ENCODE measurements around the gene NRGN.

The NRGN gene

DNA sequence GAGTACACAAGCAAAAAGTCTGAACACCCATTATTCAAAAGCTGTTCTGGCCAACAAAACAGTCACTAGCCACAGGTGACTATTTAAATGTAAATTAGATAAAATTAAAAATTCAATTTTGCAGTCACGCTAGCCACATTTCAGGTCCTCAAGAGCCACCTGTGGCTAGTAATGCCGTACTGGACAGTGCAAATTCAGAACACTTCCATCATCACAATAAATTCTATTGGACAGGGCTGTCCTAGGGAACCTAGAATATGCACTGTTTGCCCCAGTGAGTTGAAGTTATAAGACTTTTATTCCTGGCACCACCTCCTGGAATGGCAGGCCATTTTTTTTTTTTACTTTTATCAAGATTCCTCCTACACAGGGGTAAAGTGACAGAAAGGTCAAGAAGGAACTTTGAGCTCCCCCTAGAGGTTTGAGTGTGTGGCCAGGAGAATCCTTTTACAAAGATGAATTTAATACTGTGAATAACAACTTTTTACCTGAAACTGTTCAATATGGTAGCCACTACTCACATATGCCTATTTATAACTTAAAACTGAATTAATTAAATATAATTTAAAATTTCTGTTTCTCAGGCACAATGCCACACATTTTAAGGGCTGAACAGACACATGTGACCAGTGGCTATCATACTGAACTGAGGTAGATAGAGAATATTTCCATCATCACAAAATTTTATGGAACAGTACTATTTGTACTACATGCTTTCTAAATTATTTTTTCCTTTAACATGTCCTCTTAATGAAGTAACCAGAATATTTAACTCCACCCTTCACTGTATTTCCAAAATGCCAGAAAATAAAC lies 53.9 kb downstream of the NRGN start:
- DNase-seq, result peak in 1 of 2 experiments; percentile 9

GRCh38 chr11:124796312-124796711 lies 56.6 kb downstream of the NRGN start:
- DNase-seq, result no peak
